NT2/D1 (cell line): ENCODE results near the gene ULK4.

ENCODE experiments used
- SUZ12 ChIP-seq: IDR thresholded peaks from 2 replicates; pipeline ENCODE4 v1.6.1; 2011; ENCODE audit not compliant: insufficient read length, insufficient read depth; ENCODE audit errors: extremely low read depth
- YY1 ChIP-seq: IDR thresholded peaks from 2 replicates; pipeline ENCODE4 v1.6.1; 2011; ENCODE audit not compliant: insufficient read length, insufficient read depth

GRCh38 chr3:41317298-41317697 lies 644.6 kb downstream of the ULK4 start:
- TF ChIP-seq SUZ12, result no peak
- no peak for TF ChIP-seq YY1
